GM21723 (cell line): ENCODE results near the gene CDK6.

Experiments
- ATAC-seq: cut with Tn5 transposase; IDR thresholded peaks from one replicate; pipeline ENCODE4 v1.9.1; 2021; ENCODE audit warnings: mild to moderate bottlenecking, moderate library complexity; ENCODE audit not compliant: unreplicated experiment

The CDK6 gene

GRCh38 chr7:92685136-92686042, 151.0 kb downstream of the CDK6 start:
- no peak for ATAC-seq

- no peak for ATAC-seq
Observed at GRCh38 chr7:92684274-92684673, 152.1 kb downstream of the CDK6 start.

- no peak for ATAC-seq
Observed at GRCh38 chr7:92682903-92683539, 153.4 kb downstream of the CDK6 start.

GRCh38 chr7:92682330-92682729, 154.0 kb downstream of the CDK6 start:
- ATAC-seq = no peak

GRCh38 chr7:92681633-92682032, 154.7 kb downstream of the CDK6 start:
- ATAC-seq = no peak

- ATAC-seq = no peak
Observed at GRCh38 chr7:92680442-92680841, 155.9 kb downstream of the CDK6 start.

GRCh38 chr7:92678291-92678920, 158.0 kb downstream of the CDK6 start:
- no peak for ATAC-seq

GRCh38 chr7:92674379-92674778, 162.0 kb downstream of the CDK6 start:
- peak; percentile 76 for ATAC-seq

GRCh38 chr7:92671505-92672169, 164.7 kb downstream of the CDK6 start:
- no peak for ATAC-seq

- ATAC-seq = no peak
Observed at GRCh38 chr7:92670204-92670851, 166.0 kb downstream of the CDK6 start.

GRCh38 chr7:92669616-92670165, 166.7 kb downstream of the CDK6 start:
- no peak for ATAC-seq

- ATAC-seq = no peak
Observed at GRCh38 chr7:92668564-92668963, 167.8 kb downstream of the CDK6 start.

- no peak for ATAC-seq
Observed at GRCh38 chr7:92667816-92668535, 168.4 kb downstream of the CDK6 start.

- ATAC-seq = no peak
Observed at GRCh38 chr7:92665926-92666325, 170.4 kb downstream of the CDK6 start.

- no peak for ATAC-seq
Observed at GRCh38 chr7:92661651-92662050, 174.7 kb downstream of the CDK6 start.

- no peak for ATAC-seq
Observed at GRCh38 chr7:92658671-92659070, 177.7 kb downstream of the CDK6 start.

GRCh38 chr7:92657391-92657790, 179.0 kb downstream of the CDK6 start:
- ATAC-seq = no peak

- no peak for ATAC-seq
Observed at GRCh38 chr7:92656121-92656520, 180.3 kb downstream of the CDK6 start.

- no peak for ATAC-seq
Observed at GRCh38 chr7:92655346-92655884, 181.0 kb downstream of the CDK6 start.

- no peak for ATAC-seq
Observed at GRCh38 chr7:92653136-92653535, 183.2 kb downstream of the CDK6 start.
